GM12873 (cell line): Measurements from ENCODE around the gene LEUTX.

Experiments
- TF ChIP-seq, protein P1 (sequence below): IDR thresholded peaks from 2 replicates; pipeline ENCODE4 v1.5.1; 2012; ENCODE audit warnings: low read depth, mild to moderate bottlenecking, moderate library complexity, low read length, control low read depth; ENCODE audit not compliant: insufficient read depth; ENCODE audit errors: missing control alignments

The LEUTX gene

DNA sequence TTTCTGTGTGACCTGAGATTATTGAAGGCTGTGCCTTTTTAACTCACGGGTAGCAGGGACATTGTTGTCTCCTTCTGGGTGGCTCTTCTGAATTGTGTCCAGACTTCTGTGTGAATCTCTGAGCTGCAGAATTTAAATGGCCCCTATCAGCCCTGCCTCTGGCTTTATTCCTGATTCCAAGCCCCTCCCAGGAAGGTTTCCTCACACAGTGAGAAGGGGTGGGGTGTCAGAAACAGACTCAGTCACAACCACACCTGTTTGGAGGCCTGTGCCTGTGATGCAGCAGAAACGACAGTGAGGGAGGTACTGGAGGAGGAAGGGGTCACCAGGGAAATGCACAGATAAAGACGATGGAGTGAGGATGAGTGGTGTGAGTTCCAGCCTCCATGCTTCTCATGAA, 40.8 kb upstream of the LEUTX start, which contains the start of gene CLC:
Gene CLC, minus strand, starts transcription at position 139 of the 400 bp plus-strand sequence. Its CDS starts 77 bp downstream, at position 62.
- TF ChIP-seq, protein P1, sequence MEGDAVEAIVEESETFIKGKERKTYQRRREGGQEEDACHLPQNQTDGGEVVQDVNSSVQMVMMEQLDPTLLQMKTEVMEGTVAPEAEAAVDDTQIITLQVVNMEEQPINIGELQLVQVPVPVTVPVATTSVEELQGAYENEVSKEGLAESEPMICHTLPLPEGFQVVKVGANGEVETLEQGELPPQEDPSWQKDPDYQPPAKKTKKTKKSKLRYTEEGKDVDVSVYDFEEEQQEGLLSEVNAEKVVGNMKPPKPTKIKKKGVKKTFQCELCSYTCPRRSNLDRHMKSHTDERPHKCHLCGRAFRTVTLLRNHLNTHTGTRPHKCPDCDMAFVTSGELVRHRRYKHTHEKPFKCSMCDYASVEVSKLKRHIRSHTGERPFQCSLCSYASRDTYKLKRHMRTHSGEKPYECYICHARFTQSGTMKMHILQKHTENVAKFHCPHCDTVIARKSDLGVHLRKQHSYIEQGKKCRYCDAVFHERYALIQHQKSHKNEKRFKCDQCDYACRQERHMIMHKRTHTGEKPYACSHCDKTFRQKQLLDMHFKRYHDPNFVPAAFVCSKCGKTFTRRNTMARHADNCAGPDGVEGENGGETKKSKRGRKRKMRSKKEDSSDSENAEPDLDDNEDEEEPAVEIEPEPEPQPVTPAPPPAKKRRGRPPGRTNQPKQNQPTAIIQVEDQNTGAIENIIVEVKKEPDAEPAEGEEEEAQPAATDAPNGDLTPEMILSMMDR, result no peak

DNA sequence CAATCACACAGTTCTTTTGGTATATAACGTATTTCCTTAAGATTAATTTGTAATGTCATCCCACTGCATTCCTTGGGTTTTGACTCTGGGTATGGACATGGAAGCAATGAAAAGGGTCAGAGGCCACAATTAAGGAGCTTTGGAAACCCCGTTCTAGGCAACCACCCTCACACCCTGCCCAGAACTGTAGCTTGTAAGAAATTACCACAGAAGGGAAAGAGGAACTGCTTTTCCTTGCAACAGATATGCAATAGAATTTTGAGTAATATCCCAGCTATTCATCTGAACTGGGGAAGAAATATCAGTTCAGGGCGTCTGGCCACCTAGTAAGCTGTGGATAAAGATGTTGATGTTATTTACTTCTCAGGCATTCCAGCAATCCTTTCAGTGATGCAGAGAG, 39.8 kb upstream of the LEUTX start:
- TF ChIP-seq, protein P1, result no peak

DNA sequence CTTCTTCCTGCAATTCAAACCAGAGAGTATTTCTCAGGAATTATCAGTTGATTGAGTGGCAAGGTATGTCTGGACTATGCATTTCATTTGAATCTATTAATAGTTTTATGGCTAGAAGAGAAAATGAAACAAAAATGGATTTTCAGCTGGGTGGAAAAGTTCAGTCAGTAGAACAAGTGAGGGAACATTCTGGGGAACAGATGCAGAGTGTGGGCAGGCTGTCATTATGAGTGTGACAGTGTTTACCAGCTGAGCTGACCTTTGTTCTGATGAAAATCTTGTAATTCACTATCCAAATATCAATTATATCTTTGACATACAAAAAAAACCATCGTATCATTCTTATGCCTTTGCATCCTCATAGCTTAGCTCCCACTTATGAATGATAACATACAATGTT, 38.3 kb upstream of the LEUTX start:
- TF ChIP-seq, protein P1, result no peak

DNA sequence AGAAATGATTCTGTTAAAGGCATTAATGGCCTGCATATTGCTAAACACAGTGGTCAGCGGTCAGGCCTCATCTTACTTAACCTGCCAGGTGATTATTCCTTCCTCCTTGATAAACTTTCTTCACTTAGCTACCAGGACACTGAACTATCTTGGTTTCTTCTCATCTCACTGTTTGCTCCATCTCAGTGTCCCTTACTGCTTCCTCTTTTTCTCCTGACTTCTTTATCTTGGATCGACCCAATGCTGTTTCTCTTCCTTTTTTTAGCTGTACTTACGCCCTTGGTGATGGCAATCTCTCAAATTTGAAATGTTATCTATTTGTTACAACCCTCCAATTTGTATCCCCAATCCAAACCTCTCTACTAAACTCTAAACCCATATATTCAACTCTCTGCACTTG, 33.0 kb upstream of the LEUTX start:
- TF ChIP-seq, protein P1, result no peak

DNA sequence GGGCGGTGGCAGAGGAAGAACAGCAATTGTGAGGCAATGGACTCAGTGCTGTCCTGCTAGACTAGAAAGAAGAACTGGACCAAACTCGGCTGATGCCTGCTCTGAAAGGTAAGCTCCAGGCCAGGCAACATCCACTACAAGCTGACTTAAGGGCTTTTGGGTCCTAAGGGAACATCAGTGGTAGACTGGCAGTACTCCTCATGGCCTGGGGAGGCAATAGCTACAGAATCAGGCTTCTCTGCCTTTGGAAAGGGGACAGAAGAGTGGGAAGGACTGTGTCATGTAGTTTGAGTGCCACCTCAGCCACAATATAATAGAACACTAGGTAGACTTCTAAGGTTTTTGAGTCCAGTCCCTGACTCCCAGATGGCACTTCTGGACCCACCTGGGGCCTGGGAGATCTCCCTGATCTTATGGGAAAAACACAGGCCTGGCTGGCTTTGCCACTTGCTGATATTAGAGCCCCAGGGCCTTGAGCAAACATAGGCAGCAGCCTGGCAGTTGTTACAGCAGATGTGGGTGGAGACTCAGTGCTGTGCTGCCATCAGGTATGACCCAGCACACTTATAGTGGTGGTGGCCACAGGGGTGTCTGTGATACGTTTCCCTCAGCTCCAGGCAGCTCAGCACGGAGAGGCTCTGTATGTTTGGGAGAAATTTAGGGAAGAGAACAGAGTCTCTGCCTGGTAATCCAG, 31.7 kb upstream of the LEUTX start:
- TF ChIP-seq, protein P1, result peak; percentile 12

DNA sequence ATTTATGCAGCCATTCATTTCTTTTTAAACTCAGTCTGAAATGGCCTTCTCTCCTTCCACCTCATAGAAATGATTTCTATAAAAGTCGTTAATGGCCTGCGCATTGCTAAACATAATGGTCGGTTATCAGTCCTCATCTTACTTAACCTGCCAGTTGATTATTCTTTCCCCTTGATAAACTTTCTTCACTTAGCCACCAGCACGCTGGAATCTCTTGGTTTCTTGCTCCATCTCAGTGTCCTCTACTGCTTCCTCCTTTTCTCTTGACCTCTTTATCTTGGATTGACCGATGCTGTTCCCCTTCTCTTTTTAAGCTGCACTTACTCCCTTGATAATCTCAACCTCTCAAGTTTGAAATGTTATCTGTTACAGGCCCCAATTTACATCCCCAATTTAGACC, 28.7 kb upstream of the LEUTX start:
- TF ChIP-seq, protein P1, result no peak

DNA sequence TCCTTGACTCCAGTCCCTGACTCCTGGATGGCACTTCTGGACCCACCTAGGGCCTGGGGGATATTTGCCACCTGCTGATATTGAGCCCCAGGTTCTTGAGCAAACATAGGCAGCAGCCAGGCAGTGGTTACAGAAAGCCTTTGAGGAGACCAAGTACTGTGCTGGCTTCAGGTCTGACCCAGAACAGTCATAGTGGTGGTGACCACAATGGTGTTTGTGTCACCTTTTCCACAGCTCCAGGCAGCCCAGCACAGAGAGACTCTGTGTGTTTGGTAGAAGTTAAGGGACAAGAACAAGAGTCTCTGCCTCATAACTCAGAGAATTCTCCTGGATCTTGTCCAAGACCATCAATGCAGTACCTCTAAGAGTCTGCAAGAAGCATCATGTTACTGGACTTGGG, 26.3 kb upstream of the LEUTX start:
- TF ChIP-seq, protein P1, result no peak
